K562 (cell line): ENCODE data around the gene STK11. TPM values are rescaled to one million over a fixed set of nuclear protein-coding genes. Genes with fewer than 3 reads are reported as not detected.

Experiments
- HDGF ChIP-seq: fragments of 450-650 bp; IDR thresholded peaks from 2 replicates; pipeline ENCODE4 v1.6.1; 2016
- NR4A1 ChIP-seq, 2 experiments: fragments of 250-450 bp in 1 of 2; fragments of 450-650 bp in 1 of 2; sonication (Bioruptor Pico) in 1 of 2; IDR thresholded peaks; 2 replicates each; pipeline versions ENCODE4 v1.4.0 to v1.6.1; 2016 to 2020; ENCODE audit warnings: mild to moderate bottlenecking in 2 of 2, missing compliant biosample characterization in 1 of 2, missing genetic modification characterization in 1 of 2, moderate library complexity in 1 of 2
- RAD21 ChIP-seq, 2 experiments: fragments of 250-450 bp in 1 of 2; fragments of 450-650 bp in 1 of 2; sonication (Bioruptor Pico) in 1 of 2; formaldehyde crosslinking in 1 of 2; IDR thresholded peaks in 1 of 2; conservative IDR thresholded peaks in 1 of 2; 2 replicates each; pipeline versions ENCODE4 v1.4.0 to v1.8.0; 2020 to 2022; ENCODE audit warnings: mild to moderate bottlenecking in 2 of 2, moderate library complexity in 1 of 2
- ZNF280A ChIP-seq: fragments of 450-650 bp; IDR thresholded peaks from 2 replicates; pipeline ENCODE4 v1.6.1; 2018; ENCODE audit warnings: mild to moderate bottlenecking, low read depth; ENCODE audit not compliant: partially characterized antibody
- ZNF395 ChIP-seq: fragments of 200-800 bp; sonication (Bioruptor generic); IDR thresholded peaks from 2 replicates; pipeline ENCODE4 v1.6.1; 2017; ENCODE audit warnings: missing genetic modification characterization, missing compliant biosample characterization
- ZNF431 ChIP-seq: sonication (generic); formaldehyde crosslinking; IDR thresholded peaks from 2 replicates; pipeline ENCODE4 v1.8.0; 2022; ENCODE audit warnings: mild to moderate bottlenecking, missing genetic modification reagents
- ZNF507 ChIP-seq: conservative IDR thresholded peaks from 2 replicates; pipeline ENCODE4 v1.6.1; 2017; ENCODE audit warnings: missing genetic modification characterization, missing compliant biosample characterization
- ZNF75A ChIP-seq: fragments of 450-650 bp; formaldehyde crosslinking; IDR thresholded peaks from 2 replicates; pipeline ENCODE4 v1.4.0; 2020; ENCODE audit warnings: mild to moderate bottlenecking
- polyA plus RNA-seq, 8 experiments: library from polyadenylated mRNA; depleted of rRNA in 4 of 8; stranded (reverse) in 5 of 8; unstranded in 3 of 8; fragments of >200 nt; fragmentation: Nextera tagmentation in 2 of 8; fragmentation: Illumina TruSeq in 1 of 8; extraction: Ambion mirVana in 2 of 8; extraction: Trizol in 1 of 8; gene quantifications; 2 replicates each; pipeline versions ENCODE4 v1.2.1 to v1.2.3, GENCODE V29; 2011 to 2014; ENCODE audit warnings: inconsistent platforms in 1 of 8, missing spikeins in 1 of 8
- total RNA-seq, 7 experiments: library from RNA; depleted of rRNA in 6 of 7; stranded (reverse); fragments of >200 nt in 6 of 7; fragmentation: Illumina TruSeq in 2 of 7; extraction: Trizol in 2 of 7; gene quantifications; 2 replicates each; pipeline versions ENCODE4 v1.2.1 to v1.2.3, GENCODE V29; 2011 to 2021; ENCODE audit warnings: low replicate concordance in 1 of 7
- TF ChIP-seq, protein P1 (sequence below): sonication (generic); formaldehyde crosslinking; IDR thresholded peaks from 2 replicates; pipeline ENCODE4 v1.8.0; 2023; ENCODE audit warnings: missing genetic modification reagents, mild to moderate bottlenecking, borderline replicate concordance
- TF ChIP-seq, protein P2 (sequence below): fragments of 250-450 bp; sonication (Bioruptor Pico); IDR thresholded peaks from 2 replicates; pipeline ENCODE4 v1.8.0; 2021; ENCODE audit warnings: mild to moderate bottlenecking, moderate library complexity
- TF ChIP-seq, protein P3 (sequence below): IDR thresholded peaks from 3 replicates; pipeline ENCODE4 v1.6.1; 2011; ENCODE audit warnings: borderline replicate concordance, mild to moderate bottlenecking, moderate library complexity; ENCODE audit not compliant: insufficient read length; ENCODE audit errors: extremely low read depth

Gene STK11
- total and polyA plus RNA-seq, 9 of the 15 experiments (the other 6 are each of a cell fraction or from before 2014, with no cell fraction given): 0.15 to 96.5 (median 31.7) TPM

- TF ChIP-seq, protein P1, sequence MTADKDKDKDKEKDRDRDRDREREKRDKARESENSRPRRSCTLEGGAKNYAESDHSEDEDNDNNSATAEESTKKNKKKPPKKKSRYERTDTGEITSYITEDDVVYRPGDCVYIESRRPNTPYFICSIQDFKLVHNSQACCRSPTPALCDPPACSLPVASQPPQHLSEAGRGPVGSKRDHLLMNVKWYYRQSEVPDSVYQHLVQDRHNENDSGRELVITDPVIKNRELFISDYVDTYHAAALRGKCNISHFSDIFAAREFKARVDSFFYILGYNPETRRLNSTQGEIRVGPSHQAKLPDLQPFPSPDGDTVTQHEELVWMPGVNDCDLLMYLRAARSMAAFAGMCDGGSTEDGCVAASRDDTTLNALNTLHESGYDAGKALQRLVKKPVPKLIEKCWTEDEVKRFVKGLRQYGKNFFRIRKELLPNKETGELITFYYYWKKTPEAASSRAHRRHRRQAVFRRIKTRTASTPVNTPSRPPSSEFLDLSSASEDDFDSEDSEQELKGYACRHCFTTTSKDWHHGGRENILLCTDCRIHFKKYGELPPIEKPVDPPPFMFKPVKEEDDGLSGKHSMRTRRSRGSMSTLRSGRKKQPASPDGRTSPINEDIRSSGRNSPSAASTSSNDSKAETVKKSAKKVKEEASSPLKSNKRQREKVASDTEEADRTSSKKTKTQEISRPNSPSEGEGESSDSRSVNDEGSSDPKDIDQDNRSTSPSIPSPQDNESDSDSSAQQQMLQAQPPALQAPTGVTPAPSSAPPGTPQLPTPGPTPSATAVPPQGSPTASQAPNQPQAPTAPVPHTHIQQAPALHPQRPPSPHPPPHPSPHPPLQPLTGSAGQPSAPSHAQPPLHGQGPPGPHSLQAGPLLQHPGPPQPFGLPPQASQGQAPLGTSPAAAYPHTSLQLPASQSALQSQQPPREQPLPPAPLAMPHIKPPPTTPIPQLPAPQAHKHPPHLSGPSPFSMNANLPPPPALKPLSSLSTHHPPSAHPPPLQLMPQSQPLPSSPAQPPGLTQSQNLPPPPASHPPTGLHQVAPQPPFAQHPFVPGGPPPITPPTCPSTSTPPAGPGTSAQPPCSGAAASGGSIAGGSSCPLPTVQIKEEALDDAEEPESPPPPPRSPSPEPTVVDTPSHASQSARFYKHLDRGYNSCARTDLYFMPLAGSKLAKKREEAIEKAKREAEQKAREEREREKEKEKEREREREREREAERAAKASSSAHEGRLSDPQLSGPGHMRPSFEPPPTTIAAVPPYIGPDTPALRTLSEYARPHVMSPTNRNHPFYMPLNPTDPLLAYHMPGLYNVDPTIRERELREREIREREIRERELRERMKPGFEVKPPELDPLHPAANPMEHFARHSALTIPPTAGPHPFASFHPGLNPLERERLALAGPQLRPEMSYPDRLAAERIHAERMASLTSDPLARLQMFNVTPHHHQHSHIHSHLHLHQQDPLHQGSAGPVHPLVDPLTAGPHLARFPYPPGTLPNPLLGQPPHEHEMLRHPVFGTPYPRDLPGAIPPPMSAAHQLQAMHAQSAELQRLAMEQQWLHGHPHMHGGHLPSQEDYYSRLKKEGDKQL: no peak
- TF ChIP-seq ZNF431 (CRISPR knock-in tag) (no peak), NR4A1 (CRISPR knock-in tag; IDR thresholded peaks at IDR 0.05) (peak; percentile 82; the same call in 1 of the 2 replicates), NR4A1 (tag; IDR thresholded peaks at IDR 0.05) (no peak), HDGF (no peak), ZNF75A (CRISPR knock-in tag) (no peak), ZNF280A (no peak), ZNF395 (CRISPR knock-in tag) (peak; percentile 74), ZNF507 (tag) (no peak), RAD21 (CRISPR knock-in tag; conservative IDR thresholded peaks at IDR 0.05 in 1 of 2, IDR thresholded peaks at IDR 0.05 in 1 of 2) (no peak)
- TF ChIP-seq, protein P2, sequence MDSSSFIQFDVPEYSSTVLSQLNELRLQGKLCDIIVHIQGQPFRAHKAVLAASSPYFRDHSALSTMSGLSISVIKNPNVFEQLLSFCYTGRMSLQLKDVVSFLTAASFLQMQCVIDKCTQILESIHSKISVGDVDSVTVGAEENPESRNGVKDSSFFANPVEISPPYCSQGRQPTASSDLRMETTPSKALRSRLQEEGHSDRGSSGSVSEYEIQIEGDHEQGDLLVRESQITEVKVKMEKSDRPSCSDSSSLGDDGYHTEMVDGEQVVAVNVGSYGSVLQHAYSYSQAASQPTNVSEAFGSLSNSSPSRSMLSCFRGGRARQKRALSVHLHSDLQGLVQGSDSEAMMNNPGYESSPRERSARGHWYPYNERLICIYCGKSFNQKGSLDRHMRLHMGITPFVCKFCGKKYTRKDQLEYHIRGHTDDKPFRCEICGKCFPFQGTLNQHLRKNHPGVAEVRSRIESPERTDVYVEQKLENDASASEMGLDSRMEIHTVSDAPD (CRISPR knock-in tag): no peak
- TF ChIP-seq, protein P3, sequence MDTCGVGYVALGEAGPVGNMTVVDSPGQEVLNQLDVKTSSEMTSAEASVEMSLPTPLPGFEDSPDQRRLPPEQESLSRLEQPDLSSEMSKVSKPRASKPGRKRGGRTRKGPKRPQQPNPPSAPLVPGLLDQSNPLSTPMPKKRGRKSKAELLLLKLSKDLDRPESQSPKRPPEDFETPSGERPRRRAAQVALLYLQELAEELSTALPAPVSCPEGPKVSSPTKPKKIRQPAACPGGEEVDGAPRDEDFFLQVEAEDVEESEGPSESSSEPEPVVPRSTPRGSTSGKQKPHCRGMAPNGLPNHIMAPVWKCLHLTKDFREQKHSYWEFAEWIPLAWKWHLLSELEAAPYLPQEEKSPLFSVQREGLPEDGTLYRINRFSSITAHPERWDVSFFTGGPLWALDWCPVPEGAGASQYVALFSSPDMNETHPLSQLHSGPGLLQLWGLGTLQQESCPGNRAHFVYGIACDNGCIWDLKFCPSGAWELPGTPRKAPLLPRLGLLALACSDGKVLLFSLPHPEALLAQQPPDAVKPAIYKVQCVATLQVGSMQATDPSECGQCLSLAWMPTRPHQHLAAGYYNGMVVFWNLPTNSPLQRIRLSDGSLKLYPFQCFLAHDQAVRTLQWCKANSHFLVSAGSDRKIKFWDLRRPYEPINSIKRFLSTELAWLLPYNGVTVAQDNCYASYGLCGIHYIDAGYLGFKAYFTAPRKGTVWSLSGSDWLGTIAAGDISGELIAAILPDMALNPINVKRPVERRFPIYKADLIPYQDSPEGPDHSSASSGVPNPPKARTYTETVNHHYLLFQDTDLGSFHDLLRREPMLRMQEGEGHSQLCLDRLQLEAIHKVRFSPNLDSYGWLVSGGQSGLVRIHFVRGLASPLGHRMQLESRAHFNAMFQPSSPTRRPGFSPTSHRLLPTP: no peak
Observed at GRCh38 chr19:1275976-1276627, 70.5 kb downstream of the STK11 start (continued).
